Stimulated activated naive B cell treated with anti-CD40 and anti-IgM and Interleukin-4, amounts not matched to agents 10 μg/mL and 1 μg/mL and 100 μg/mL, for 72 hours (primary cell): ENCODE results near the gene ZNF385B.

Experiments used
- ATAC-seq, 2 donors: fragments of 150-1000 bp; cut with Tn5 transposase; replicated peaks; 2 replicates each; pipeline ENCODE4 v1.10.0; 2021; ENCODE audit warnings: moderate library complexity in 1 of 2
- DNase-seq: peaks from one replicate; pipeline ENCODE4 v3.0.0; 2021
- H3K27ac Mint-ChIP-seq: one replicate; pipeline ENCODE4 v1.8.0; 2022; ENCODE audit warnings: mild to moderate bottlenecking, mixed read lengths
- H3K27me3 Mint-ChIP-seq, 2 donors: one replicate each; pipeline ENCODE4 v1.8.0; 2022; ENCODE audit warnings: mixed read lengths in 2 of 2
- H3K36me3 Mint-ChIP-seq, 2 donors: one replicate each; pipeline ENCODE4 v1.8.0; 2022; ENCODE audit warnings: mixed read lengths in 2 of 2, mild to moderate bottlenecking in 1 of 2
- H3K4me1 Mint-ChIP-seq, 2 donors: one replicate each; pipeline ENCODE4 v1.8.0; 2022; ENCODE audit warnings: mixed read lengths in 2 of 2, mild to moderate bottlenecking in 1 of 2
- H3K4me3 Mint-ChIP-seq, 2 donors: one replicate each; pipeline ENCODE4 v1.8.0; 2022; ENCODE audit warnings: mild to moderate bottlenecking in 2 of 2, mixed read lengths in 2 of 2, moderate library complexity in 1 of 2
- H3K9me3 Mint-ChIP-seq, 2 donors: one replicate each; pipeline ENCODE4 v1.8.0; 2022; ENCODE audit warnings: mixed read lengths in 2 of 2, mild to moderate bottlenecking in 1 of 2

ZNF385B gene

GRCh38 chr2:179614121-179614520 lies 247.3 kb downstream of the ZNF385B start:
- no peaks in the 10 kb centered on the region for H3K4me1 Mint-ChIP-seq
- H3K27ac Mint-ChIP-seq, result no peak overlapping the region
- no peak for DNase-seq
- H3K36me3 Mint-ChIP-seq, result no peaks in the 10 kb centered on the region
- H3K9me3 Mint-ChIP-seq, result peaks cover 0 to 2% of the 10 kb centered on the region in 2 donors
- no peak overlapping the region for H3K4me3 Mint-ChIP-seq
- peaks cover 7 to 16% of the 10 kb centered on the region in 2 donors for H3K27me3 Mint-ChIP-seq
- ATAC-seq, result no peak

- ATAC-seq (no peak), DNase-seq (no peak)
- H3K27ac Mint-ChIP-seq, result no peak overlapping the region
- no peak overlapping the region for H3K4me3 Mint-ChIP-seq
- H3K4me1 Mint-ChIP-seq, result no peaks in the 10 kb centered on the region
- H3K36me3 Mint-ChIP-seq, result no peaks in the 10 kb centered on the region
- peaks cover 0 to 2% of the 10 kb centered on the region in 2 donors for H3K9me3 Mint-ChIP-seq
- H3K27me3 Mint-ChIP-seq, result peaks cover 7 to 16% of the 10 kb centered on the region in 2 donors
These were observed 247.7 kb downstream of the ZNF385B start for GRCh38 chr2:179613701-179614100.

- H3K4me1 Mint-ChIP-seq, result no peaks in the 10 kb centered on the region
- peaks cover 0 to 2% of the 10 kb centered on the region in 2 donors for H3K9me3 Mint-ChIP-seq
- no peaks in the 10 kb centered on the region for H3K36me3 Mint-ChIP-seq
- DNase-seq (no peak), ATAC-seq (no peak)
- H3K4me3 Mint-ChIP-seq, result no peak overlapping the region
- H3K27me3 Mint-ChIP-seq, result peaks cover 7 to 16% of the 10 kb centered on the region in 2 donors
- H3K27ac Mint-ChIP-seq, result no peak overlapping the region
These were observed 248.1 kb downstream of the ZNF385B start for GRCh38 chr2:179613299-179613651.

- Mint-ChIP-seq H3K27ac (no peak overlapping the region), H3K9me3 (peaks cover 0 to 2% of the 10 kb centered on the region in 2 donors), H3K36me3 (no peaks in the 10 kb centered on the region), H3K4me1 (no peaks in the 10 kb centered on the region), H3K27me3 (peaks cover 7 to 16% of the 10 kb centered on the region in 2 donors), H3K4me3 (no peak overlapping the region)
- DNase-seq (no peak), ATAC-seq (no peak)
These were observed 248.7 kb downstream of the ZNF385B start for GRCh38 chr2:179612591-179613298.

DNA sequence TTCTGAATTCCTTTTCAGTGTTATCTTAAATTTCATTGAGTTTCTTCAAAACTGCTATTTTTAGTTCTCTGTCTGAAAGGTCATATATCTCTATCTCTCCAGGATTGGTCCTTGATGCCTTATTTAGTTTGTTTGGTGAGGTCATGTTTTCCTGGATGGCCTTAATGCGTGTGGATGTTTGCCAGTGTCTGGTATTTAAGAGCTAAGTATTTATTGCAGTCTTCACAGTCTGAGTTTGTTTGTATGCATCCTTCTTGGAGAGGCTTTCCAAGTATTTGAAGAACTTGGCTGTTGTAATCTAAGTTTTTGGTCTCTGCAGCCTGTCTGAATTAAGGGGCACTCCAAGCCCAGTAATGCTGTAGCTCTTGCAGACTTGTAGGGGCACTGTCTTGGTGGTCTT lies 249.3 kb downstream of the ZNF385B start:
- no peak overlapping the region for H3K27ac Mint-ChIP-seq
- ATAC-seq (no peak), DNase-seq (no peak)
- H3K4me3 Mint-ChIP-seq, result no peak overlapping the region
- H3K27me3 Mint-ChIP-seq, result peaks cover 7 to 16% of the 10 kb centered on the region in 2 donors
- no peaks in the 10 kb centered on the region for H3K4me1 Mint-ChIP-seq
- H3K9me3 Mint-ChIP-seq, result peaks cover 0 to 2% of the 10 kb centered on the region in 2 donors
- no peaks in the 10 kb centered on the region for H3K36me3 Mint-ChIP-seq

- Mint-ChIP-seq H3K4me3 (no peak overlapping the region), H3K36me3 (no peaks in the 10 kb centered on the region), H3K9me3 (peaks cover 0 to 2% of the 10 kb centered on the region in 2 donors), H3K27ac (no peak overlapping the region), H3K27me3 (peaks cover 3 to 4% of the 10 kb centered on the region in 2 donors), H3K4me1 (no peaks in the 10 kb centered on the region)
- DNase-seq (no peak), ATAC-seq (no peak)
These were observed 255.3 kb downstream of the ZNF385B start for GRCh38 chr2:179606141-179606540.

GRCh38 chr2:179605341-179605740 lies 256.1 kb downstream of the ZNF385B start:
- H3K4me3 Mint-ChIP-seq, result no peak overlapping the region
- peaks cover 0 to 2% of the 10 kb centered on the region in 2 donors for H3K9me3 Mint-ChIP-seq
- H3K27ac Mint-ChIP-seq, result no peak overlapping the region
- no peaks in the 10 kb centered on the region for H3K36me3 Mint-ChIP-seq
- H3K4me1 Mint-ChIP-seq, result no peaks in the 10 kb centered on the region
- DNase-seq (no peak), ATAC-seq (no peak)
- H3K27me3 Mint-ChIP-seq, result no peaks in the 10 kb centered on the region

GRCh38 chr2:179604598-179604997 lies 256.8 kb downstream of the ZNF385B start:
- no peak for ATAC-seq
- Mint-ChIP-seq H3K27me3 (no peaks in the 10 kb centered on the region), H3K36me3 (no peaks in the 10 kb centered on the region), H3K4me3 (no peak overlapping the region), H3K4me1 (no peaks in the 10 kb centered on the region), H3K9me3 (peaks cover 0 to 2% of the 10 kb centered on the region in 2 donors), H3K27ac (no peak overlapping the region)
- no peak for DNase-seq

DNA sequence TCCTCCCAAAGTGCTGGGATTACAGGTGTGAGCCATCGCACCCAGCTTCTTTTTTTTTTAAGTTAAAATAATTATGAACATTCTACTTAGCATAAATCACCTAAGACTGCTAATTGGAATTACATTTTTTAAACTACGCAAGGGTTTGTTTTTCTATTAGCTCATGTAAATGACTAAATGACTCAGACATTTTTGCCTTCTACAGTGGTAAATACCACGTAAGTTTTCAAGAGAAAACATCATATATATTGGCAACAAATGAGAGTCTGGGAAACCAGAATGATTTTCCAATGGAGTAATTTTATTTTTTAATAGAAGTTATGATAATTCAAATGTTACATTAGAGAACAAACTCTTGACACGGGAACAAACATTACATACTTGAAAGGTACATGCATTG lies 259.0 kb downstream of the ZNF385B start:
- no peaks in the 10 kb centered on the region for H3K27me3 Mint-ChIP-seq
- H3K9me3 Mint-ChIP-seq, result peaks cover 0 to 1% of the 10 kb centered on the region in 2 donors
- DNase-seq (no peak), ATAC-seq (no peak)
- no peak overlapping the region for H3K27ac Mint-ChIP-seq
- H3K4me1 Mint-ChIP-seq, result no peaks in the 10 kb centered on the region
- H3K36me3 Mint-ChIP-seq, result no peaks in the 10 kb centered on the region
- no peak overlapping the region for H3K4me3 Mint-ChIP-seq

GRCh38 chr2:179596018-179596417 lies 265.4 kb downstream of the ZNF385B start:
- Mint-ChIP-seq H3K36me3 (no peaks in the 10 kb centered on the region), H3K27me3 (no peaks in the 10 kb centered on the region), H3K4me1 (no peaks in the 10 kb centered on the region), H3K9me3 (peaks cover 0 to 1% of the 10 kb centered on the region in 2 donors), H3K4me3 (no peak overlapping the region), H3K27ac (no peak overlapping the region)
- DNase-seq (no peak), ATAC-seq (no peak)

- Mint-ChIP-seq H3K4me1 (no peaks in the 10 kb centered on the region), H3K36me3 (no peaks in the 10 kb centered on the region), H3K27ac (no peak overlapping the region), H3K9me3 (peaks cover 0 to 1% of the 10 kb centered on the region in 2 donors), H3K4me3 (no peak overlapping the region), H3K27me3 (no peaks in the 10 kb centered on the region)
- ATAC-seq, result no peak
- DNase-seq, result no peak
These were observed 266.1 kb downstream of the ZNF385B start for GRCh38 chr2:179595284-179595683.

DNA sequence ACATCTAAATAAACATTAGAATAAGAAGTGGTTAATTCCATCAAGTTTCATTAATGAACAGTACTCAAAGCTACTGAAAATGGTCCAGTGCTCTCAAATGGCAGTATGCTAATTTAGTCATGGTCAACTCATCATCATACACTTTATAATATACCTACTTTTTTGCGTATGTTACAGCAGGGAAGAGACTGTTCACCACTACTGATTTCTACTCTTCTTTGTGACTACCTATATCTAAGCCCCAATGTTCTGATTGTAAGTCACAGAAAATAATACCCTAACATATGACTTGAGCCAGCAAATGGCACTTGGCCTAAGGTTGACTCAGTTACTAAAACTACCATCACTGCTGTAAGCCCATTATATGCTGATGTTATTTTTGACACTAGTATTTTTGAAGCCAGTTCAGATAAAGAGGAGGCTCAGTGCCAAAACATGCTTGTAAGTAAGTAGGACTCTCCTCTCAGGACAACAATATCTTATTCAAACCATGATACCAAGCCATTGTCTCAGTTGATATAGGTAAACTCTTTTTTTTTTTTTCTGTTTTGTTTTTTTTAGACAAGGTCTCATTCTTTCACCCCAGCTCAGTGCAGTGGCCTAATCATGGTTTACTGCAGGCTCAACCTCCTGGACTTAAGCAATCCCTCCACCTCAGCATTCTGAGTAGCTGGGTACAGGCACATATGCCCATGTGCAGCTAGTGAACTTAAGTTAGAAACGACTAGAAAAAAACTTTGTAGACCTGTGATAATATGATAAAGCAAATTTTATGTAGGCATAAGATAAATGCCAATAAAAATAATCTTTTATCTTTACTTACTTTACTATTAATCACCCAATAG lies 266.9 kb downstream of the ZNF385B start:
- Mint-ChIP-seq H3K9me3 (peaks cover 0 to 1% of the 10 kb centered on the region in 2 donors), H3K27me3 (no peaks in the 10 kb centered on the region), H3K4me3 (no peak overlapping the region), H3K4me1 (no peaks in the 10 kb centered on the region), H3K27ac (no peak overlapping the region), H3K36me3 (no peaks in the 10 kb centered on the region)
- ATAC-seq (no peak), DNase-seq (no peak)

DNA sequence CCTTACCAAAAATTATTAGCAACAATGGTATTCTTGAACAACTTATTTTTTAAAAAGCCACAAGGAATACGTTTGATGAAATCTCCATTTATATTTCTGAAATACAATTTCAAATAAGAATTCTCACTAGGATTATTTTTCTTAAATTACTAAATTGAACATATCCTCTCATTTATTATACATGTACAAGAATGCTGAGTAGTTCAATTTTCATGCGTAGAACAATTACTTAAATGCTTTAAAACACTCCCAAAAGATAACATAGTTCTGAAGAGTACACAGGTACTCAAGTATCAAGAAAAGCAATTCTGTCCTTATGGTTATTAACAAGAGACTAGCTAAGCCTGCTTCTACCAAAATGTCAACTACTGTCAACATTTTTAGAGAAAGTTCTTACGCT lies 268.1 kb downstream of the ZNF385B start:
- H3K9me3 Mint-ChIP-seq, result peaks cover 0 to 1% of the 10 kb centered on the region in 2 donors
- H3K36me3 Mint-ChIP-seq, result no peaks in the 10 kb centered on the region
- H3K27ac Mint-ChIP-seq, result no peak overlapping the region
- no peaks in the 10 kb centered on the region for H3K27me3 Mint-ChIP-seq
- ATAC-seq, result no peak
- no peaks in the 10 kb centered on the region for H3K4me1 Mint-ChIP-seq
- DNase-seq, result no peak
- no peak overlapping the region for H3K4me3 Mint-ChIP-seq

DNA sequence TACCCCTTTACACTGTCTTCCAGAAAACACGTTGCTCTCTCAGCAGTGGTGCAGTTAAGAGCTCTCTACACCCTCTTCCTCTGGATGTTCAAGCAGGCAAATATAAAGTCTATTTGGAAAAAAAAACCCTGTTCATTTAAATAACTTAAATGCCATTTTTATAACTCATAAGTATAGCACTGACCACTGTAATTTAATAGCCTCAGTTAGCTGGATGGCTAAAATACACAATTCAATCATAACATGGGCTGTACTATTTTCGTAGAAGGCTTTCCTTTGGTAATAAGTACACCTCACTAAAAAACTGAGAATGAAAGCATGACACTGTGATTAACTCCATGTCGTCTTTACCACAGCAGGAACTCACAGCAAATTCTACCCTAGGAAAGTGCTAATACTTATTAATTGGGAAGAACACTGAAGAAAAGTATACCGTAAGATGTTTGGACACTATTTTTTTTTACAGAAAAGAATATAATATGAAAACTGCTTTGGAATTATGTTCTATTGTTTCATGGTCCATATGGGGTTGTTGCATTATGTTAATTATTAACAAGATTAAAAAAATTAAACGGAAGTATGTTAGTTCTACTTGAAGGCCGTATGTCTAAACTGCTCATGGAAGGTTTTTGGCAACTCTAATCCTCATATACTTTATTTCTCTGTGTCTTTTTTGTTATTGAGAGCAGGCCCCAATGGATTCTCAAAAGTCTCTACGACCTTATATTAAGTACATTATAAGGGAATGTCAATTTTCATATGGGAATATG lies 269.1 kb downstream of the ZNF385B start:
- DNase-seq, result no peak
- Mint-ChIP-seq H3K9me3 (no peaks in the 10 kb centered on the region), H3K27ac (no peak overlapping the region), H3K27me3 (no peaks in the 10 kb centered on the region), H3K4me1 (no peaks in the 10 kb centered on the region), H3K36me3 (no peaks in the 10 kb centered on the region), H3K4me3 (no peak overlapping the region)
- no peak for ATAC-seq
